Esophagus (tissue), 2 donors: Measurements from ENCODE around the gene VPS11. TPM values are rescaled to one million over a fixed set of nuclear protein-coding genes. Genes with fewer than 3 reads are reported as not detected.
A peak's percentile ranks its signal among the peaks of the same experiment; 100 is the strongest.
"Not testable (repeated sequence)": the region's sequence is repeated elsewhere in the genome, so short reads cannot be mapped to it uniquely, and the experiment has no call there.

ENCODE experiments used
- H3K27ac ChIP-seq, 2 donors: one replicate each; pipeline ENCODE4 v1.5.1; 2013; ENCODE audit warnings: low read depth in 2 of 2, mild to moderate bottlenecking in 2 of 2, inconsistent platforms in 1 of 2, low read length in 1 of 2, moderate library complexity in 1 of 2
- H3K27me3 ChIP-seq, 2 donors: one replicate each; pipeline ENCODE4 v1.6.1; 2013; ENCODE audit warnings: low read length in 2 of 2, control low read depth in 1 of 2, mild to moderate bottlenecking in 1 of 2; ENCODE audit not compliant: insufficient read depth in 2 of 2, control insufficient read depth in 1 of 2
- H3K36me3 ChIP-seq, 2 donors: one replicate each; pipeline ENCODE4 v1.6.1; 2013; ENCODE audit warnings: low read length in 1 of 2; ENCODE audit not compliant: control insufficient read depth in 2 of 2, insufficient read depth in 2 of 2
- H3K4me1 ChIP-seq, 2 donors: one replicate each; pipeline ENCODE4 v1.6.1; 2013; ENCODE audit warnings: low read length in 1 of 2; ENCODE audit not compliant: control insufficient read depth in 2 of 2, insufficient read depth in 2 of 2
- H3K4me3 ChIP-seq, 2 donors: one replicate each; pipeline ENCODE4 v1.5.1; 2013; ENCODE audit warnings: low read length in 2 of 2, mild to moderate bottlenecking in 2 of 2, low read depth in 1 of 2, moderate library complexity in 1 of 2
- H3K9me3 ChIP-seq, 2 donors: one replicate each; pipeline ENCODE4 v1.6.1; 2013; ENCODE audit warnings: mild to moderate bottlenecking in 2 of 2, low read depth in 1 of 2, low read length in 1 of 2, moderate library complexity in 1 of 2; ENCODE audit not compliant: control insufficient read depth in 2 of 2, insufficient read depth in 1 of 2
- WGBS, 2 donors: extraction: QIAGEN DNeasy Blood & Tissue Kit; methylation state at CpG; one replicate each; pipeline ENCODE4 v1.1.7; 2013; 5-methylcytosine and 5-hydroxymethylcytosine counted together
- polyA plus RNA-seq, 2 donors: library from polyadenylated mRNA; stranded (reverse); fragments of 200-250 nt; gene quantifications; one replicate each; pipeline ENCODE4 v1.2.3, GENCODE V29; 2013
- donor health status: healthy with polysubstance abuse.
- donor health status: Bipolar disorder and iron deficiency.

Gene VPS11
- polyA plus RNA-seq, 2 donors, result 22.4 to 29.0 TPM

GRCh38 chr11:119048644-119049043 lies 19.0 kb upstream of the VPS11 start:
- no peak overlapping the region for H3K27ac ChIP-seq
- H3K27me3 ChIP-seq, result no peaks in the 10 kb centered on the region
- 88 to 92% methylated on average over 9 of the region's 9 CpGs for WGBS, 2 donors
- no peaks in the 10 kb centered on the region for H3K9me3 ChIP-seq
- peaks cover 44 to 73% of the 10 kb centered on the region in 2 donors for H3K36me3 ChIP-seq
- H3K4me3 ChIP-seq, result no peak overlapping the region
- no peaks in the 10 kb centered on the region for H3K4me1 ChIP-seq

GRCh38 chr11:119049081-119049480 lies 18.5 kb upstream of the VPS11 start:
- WGBS, 2 donors, result 90 to 94% methylated on average over 7 of the region's 7 CpGs
- Histone ChIP-seq H3K36me3 (peaks cover 47 to 76% of the 10 kb centered on the region in 2 donors), H3K27ac (no peak overlapping the region), H3K4me1 (no peaks in the 10 kb centered on the region), H3K4me3 (no peak overlapping the region), H3K27me3 (no peaks in the 10 kb centered on the region), H3K9me3 (no peaks in the 10 kb centered on the region)

- Histone ChIP-seq H3K4me3 (no peak overlapping the region), H3K4me1 (peaks cover 0 to 10% of the 10 kb centered on the region in 2 donors), H3K27ac (no peak overlapping the region), H3K36me3 (peaks cover 48 to 73% of the 10 kb centered on the region in 2 donors), H3K27me3 (no peaks in the 10 kb centered on the region), H3K9me3 (no peaks in the 10 kb centered on the region)
- 78 to 80% methylated on average over 17 of the region's 17 CpGs for WGBS, 2 donors
Measured at GRCh38 chr11:119051440-119052162, 16.0 kb upstream of the VPS11 start.

GRCh38 chr11:119052163-119052814 lies 15.3 kb upstream of the VPS11 start:
- Histone ChIP-seq H3K4me3 (no peak overlapping the region), H3K4me1 (peaks cover 0 to 10% of the 10 kb centered on the region in 2 donors), H3K27me3 (no peaks in the 10 kb centered on the region), H3K9me3 (no peaks in the 10 kb centered on the region), H3K36me3 (peaks cover 45 to 69% of the 10 kb centered on the region in 2 donors), H3K27ac (no peak overlapping the region)
- WGBS, 2 donors, result 86 to 87% methylated on average over 23 of the region's 23 CpGs

GRCh38 chr11:119054418-119054817 lies 13.2 kb upstream of the VPS11 start:
- 88 to 96% methylated on average over 10 of the region's 10 CpGs for WGBS, 2 donors
- peaks cover 24 to 48% of the 10 kb centered on the region in 2 donors for H3K36me3 ChIP-seq

GRCh38 chr11:119055901-119056300 lies 11.7 kb upstream of the VPS11 start:
- no peaks in the 10 kb centered on the region for H3K27me3 ChIP-seq
- peaks cover 19 to 41% of the 10 kb centered on the region in 2 donors for H3K36me3 ChIP-seq
- H3K4me3 ChIP-seq, result peak overlapping the region; percentile 85 to 92
- WGBS, 2 donors, result 41% methylated on average over 6 of the region's 6 CpGs
- H3K9me3 ChIP-seq, result no peaks in the 10 kb centered on the region
- H3K27ac ChIP-seq, result peak overlapping the region; percentile 92 to 94
- H3K4me1 ChIP-seq, result peaks cover 0 to 10% of the 10 kb centered on the region in 2 donors

More at GRCh38 chr11:119054418-119054817, 13.2 kb upstream of the VPS11 start:
- no peaks in the 10 kb centered on the region for H3K9me3 ChIP-seq
- H3K4me1 ChIP-seq, result peaks cover 0 to 10% of the 10 kb centered on the region in 2 donors
- no peak overlapping the region for H3K27ac ChIP-seq
- no peaks in the 10 kb centered on the region for H3K27me3 ChIP-seq
- H3K4me3 ChIP-seq, result peak overlapping the region in 1 of 2 donors; percentile 7

- Histone ChIP-seq H3K36me3 (peaks cover 19 to 36% of the 10 kb centered on the region in 2 donors), H3K27me3 (no peaks in the 10 kb centered on the region), H3K9me3 (no peaks in the 10 kb centered on the region), H3K4me3 (peak overlapping the region; percentile 85 to 92), H3K4me1 (peaks cover 0 to 10% of the 10 kb centered on the region in 2 donors), H3K27ac (peak overlapping the region; percentile 92 to 94)
- 1% methylated on average over 30 to 48 of the region's 48 CpGs for WGBS, 2 donors
Measured at GRCh38 chr11:119056421-119056999, 11.1 kb upstream of the VPS11 start.

GRCh38 chr11:119057000-119057769 lies 10.4 kb upstream of the VPS11 start, which contains the start of gene HYOU1:
TSS of gene HYOU1 (minus strand) at chr11:119057205. CDS start at chr11:119056160, 1,045 bp downstream.
- Histone ChIP-seq H3K27ac (peak within 1 kb of the TSS; percentile 92 to 94), H3K36me3 (peaks cover 13 to 29% of the 10 kb centered on the region in 2 donors), H3K4me1 (peaks cover 0 to 10% of the 10 kb centered on the region in 2 donors), H3K27me3 (no peaks in the 10 kb centered on the region), H3K4me3 (peak within 1 kb of the TSS; percentile 85 to 92), H3K9me3 (no peaks in the 10 kb centered on the region)
- WGBS, 2 donors, result 0 to 1% methylated on average over 64 to 79 of the region's 79 CpGs

- H3K9me3 ChIP-seq, H3K4me3 ChIP-seq, H3K27ac ChIP-seq, H3K4me1 ChIP-seq, H3K27me3 ChIP-seq: not testable (repeated sequence)
- 90 to 95% methylated on average over 11 to 31 of the region's 35 CpGs for WGBS, 2 donors
- H3K36me3 ChIP-seq, result peaks cover 7 to 12% of the 10 kb centered on the region in 2 donors
Measured at GRCh38 chr11:119059128-119059527, 8.5 kb upstream of the VPS11 start.
